OCI-LY7 (cell line): ENCODE data around the gene OR6A2. TPM values are rescaled to one million over a fixed set of nuclear protein-coding genes. Genes with fewer than 3 reads are reported as not detected.

Experiments
- BruUV-seq: library from RNA; stranded (reverse); fragments of 400-500 nt; replicated peaks from 2 replicates; lab custom pipeline; 2021; lab: Mats Ljungman, UMichigan
- CTCF ChIA-PET: fragments of 300-600 bp; sonication (Branson Sonifier 250); formaldehyde crosslinking; loops from one replicate; lab custom pipeline; 2022; ENCODE audit warnings: antibody characterized with exemption; ENCODE audit not compliant: unreplicated experiment; lab: Charles Lee
- POLR2A ChIA-PET: fragments of 300-600 bp; sonication (Branson Sonifier 250); formaldehyde crosslinking; loops from one replicate; lab custom pipeline; 2022; ENCODE audit warnings: antibody characterized with exemption; lab: Charles Lee
- DNase-seq: peaks from one replicate; pipeline ENCODE4 v3.0.0-alpha.2; 2015; ENCODE audit warnings: low spot score
- H2AFZ ChIP-seq: fragments of 200-600 bp; sonication (generic), shearing (Covaris generic); 2 replicates; pipeline ENCODE4 v1.6.1; 2014; ENCODE audit warnings: mild to moderate bottlenecking, antibody characterized with exemption, low read length, moderate library complexity
- H3K27ac ChIP-seq: fragments of 200-600 bp; sonication (generic); 2 replicates; pipeline ENCODE4 v1.5.1; 2014; ENCODE audit warnings: mixed run types, low read depth, mild to moderate bottlenecking, moderate library complexity, low read length, inconsistent platforms; ENCODE audit not compliant: poor library complexity, severe bottlenecking
- H3K36me3 ChIP-seq: fragments of 200-600 bp; sonication (generic); 2 replicates; pipeline ENCODE4 v1.6.1; 2014; ENCODE audit warnings: mild to moderate bottlenecking, antibody characterized with exemption, low read length, moderate library complexity, mixed read lengths; ENCODE audit not compliant: insufficient read depth
- H3K4me1 ChIP-seq: fragments of 200-600 bp; sonication (generic); 2 replicates; pipeline ENCODE4 v1.5.1; 2014; ENCODE audit warnings: mild to moderate bottlenecking, low read length; ENCODE audit not compliant: insufficient read depth, poor library complexity, severe bottlenecking
- H3K4me2 ChIP-seq: fragments of 200-600 bp; sonication (generic); 2 replicates; pipeline ENCODE4 v1.6.1; 2014; ENCODE audit warnings: mild to moderate bottlenecking, low read length
- H3K4me3 ChIP-seq: fragments of 200-600 bp; sonication (generic); 2 replicates; pipeline ENCODE4 v1.5.1; 2014; ENCODE audit warnings: mild to moderate bottlenecking, low read depth, low read length; ENCODE audit not compliant: poor library complexity, severe bottlenecking
- H3K79me2 ChIP-seq: fragments of 200-600 bp; sonication (generic); 2 replicates; pipeline ENCODE4 v1.6.1; 2016; ENCODE audit warnings: low read depth, mild to moderate bottlenecking, low read length, moderate library complexity, mixed read lengths; ENCODE audit not compliant: insufficient read depth
- H3K9me2 ChIP-seq: fragments of 200-600 bp; sonication (generic); 2 replicates; pipeline ENCODE4 v1.6.1; 2016; ENCODE audit warnings: mild to moderate bottlenecking, low read length, mixed read lengths; ENCODE audit not compliant: insufficient read depth
- H3K9me3 ChIP-seq: fragments of 200-600 bp; sonication (generic); 2 replicates; pipeline ENCODE4 v1.6.1; 2014; ENCODE audit warnings: mild to moderate bottlenecking, mixed run types, low read length, mixed read lengths
- H4K20me1 ChIP-seq: fragments of 200-600 bp; sonication (generic); 2 replicates; pipeline ENCODE4 v1.6.1; 2014; ENCODE audit warnings: mild to moderate bottlenecking, antibody characterized with exemption, low read length, moderate library complexity, mixed read lengths; ENCODE audit not compliant: insufficient read depth
- EZH2phosphoT487 ChIP-seq: fragments of 200-600 bp; sonication (generic); IDR thresholded peaks from 2 replicates; pipeline ENCODE4 v1.6.1; 2018; ENCODE audit warnings: low read depth, borderline replicate concordance, mild to moderate bottlenecking, mixed run types, antibody characterized with exemption, low read length, moderate library complexity, mixed read lengths
- intact Hi-C: fragments of 100-400 bp; cut with micrococcal nuclease; formaldehyde crosslinking; loops from one replicate; pipeline ENCODE4 v1.10.0; 2022; ENCODE audit not compliant: unreplicated experiment
- total RNA-seq, 2 experiments: library from RNA; depleted of rRNA in 1 of 2; stranded (reverse); fragments of >200 nt in 1 of 2; shearing (Covaris generic) in 1 of 2; gene quantifications; 2 replicates each; pipeline ENCODE4 v1.2.3, GENCODE V29; 2014 to 2022
- TF ChIP-seq, protein P1 (sequence below): fragments of 200-600 bp; sonication (generic); conservative IDR thresholded peaks from 2 replicates; pipeline ENCODE4 v1.5.1; 2014; ENCODE audit warnings: mild to moderate bottlenecking, antibody characterized with exemption, low read length, moderate library complexity, mixed read lengths

The OR6A2 gene
- total RNA-seq, 2 experiments from 2014 or later = 2.2 TPM

DNA sequence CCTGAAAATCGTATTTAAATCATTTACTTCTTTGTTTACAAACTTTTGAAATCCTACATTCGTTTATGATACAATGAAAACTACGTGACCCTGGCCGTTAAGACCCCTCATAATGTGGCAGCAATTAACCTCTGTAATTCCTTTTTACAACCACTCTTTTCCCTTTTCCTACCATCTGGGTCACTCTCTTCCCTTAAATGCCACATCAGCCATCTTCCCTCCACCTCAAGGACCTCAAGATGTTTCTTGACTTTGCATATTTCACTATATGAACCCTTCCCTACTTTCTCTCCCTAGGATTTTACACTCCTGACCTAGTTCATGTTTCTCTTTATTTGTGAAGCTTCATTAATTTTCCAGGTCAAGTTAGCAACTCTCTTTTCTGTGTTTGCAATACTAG is 54.5 kb downstream of the OR6A2 start:
- Histone ChIP-seq H2AFZ (peak overlapping the region; percentile 85; the same call in 1 of the 2 replicates), H3K4me2 (peak overlapping the region; percentile 61; the same call in 1 of the 2 replicates), H3K4me1 (peaks cover 25% of the 10 kb centered on the region), H3K36me3 (no peaks in the 10 kb centered on the region; the same call in 1 of the 2 replicates), H4K20me1 (no peaks in the 10 kb centered on the region), H3K79me2 (no peaks in the 10 kb centered on the region), H3K9me3 (peaks cover 5% of the 10 kb centered on the region; the same call in 1 of the 2 replicates), H3K4me3 (no peak overlapping the region), H3K27ac (no peak overlapping the region), H3K9me2 (no peaks in the 10 kb centered on the region; the same call in 1 of the 2 replicates)
- no TSS peak for BruUV-seq
- intact Hi-C loops = no loop called here
- ChIA-PET POLR2A (interaction anchor here (1.0 to 2.0 kb wide), 2 partner anchors 10 to 174 kb away, joined by 3 to 9 read pairs; no protein-coding TSS in a partner anchor), CTCF (interaction anchor here (2.3 kb wide), 1 partner anchor 10 kb away, joined by 12 read pairs; no protein-coding TSS in a partner anchor)
- no peak for TF ChIP-seq EZH2phosphoT487
- TF ChIP-seq, protein P1, sequence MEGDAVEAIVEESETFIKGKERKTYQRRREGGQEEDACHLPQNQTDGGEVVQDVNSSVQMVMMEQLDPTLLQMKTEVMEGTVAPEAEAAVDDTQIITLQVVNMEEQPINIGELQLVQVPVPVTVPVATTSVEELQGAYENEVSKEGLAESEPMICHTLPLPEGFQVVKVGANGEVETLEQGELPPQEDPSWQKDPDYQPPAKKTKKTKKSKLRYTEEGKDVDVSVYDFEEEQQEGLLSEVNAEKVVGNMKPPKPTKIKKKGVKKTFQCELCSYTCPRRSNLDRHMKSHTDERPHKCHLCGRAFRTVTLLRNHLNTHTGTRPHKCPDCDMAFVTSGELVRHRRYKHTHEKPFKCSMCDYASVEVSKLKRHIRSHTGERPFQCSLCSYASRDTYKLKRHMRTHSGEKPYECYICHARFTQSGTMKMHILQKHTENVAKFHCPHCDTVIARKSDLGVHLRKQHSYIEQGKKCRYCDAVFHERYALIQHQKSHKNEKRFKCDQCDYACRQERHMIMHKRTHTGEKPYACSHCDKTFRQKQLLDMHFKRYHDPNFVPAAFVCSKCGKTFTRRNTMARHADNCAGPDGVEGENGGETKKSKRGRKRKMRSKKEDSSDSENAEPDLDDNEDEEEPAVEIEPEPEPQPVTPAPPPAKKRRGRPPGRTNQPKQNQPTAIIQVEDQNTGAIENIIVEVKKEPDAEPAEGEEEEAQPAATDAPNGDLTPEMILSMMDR = no peak
- no peak for DNase-seq

DNA sequence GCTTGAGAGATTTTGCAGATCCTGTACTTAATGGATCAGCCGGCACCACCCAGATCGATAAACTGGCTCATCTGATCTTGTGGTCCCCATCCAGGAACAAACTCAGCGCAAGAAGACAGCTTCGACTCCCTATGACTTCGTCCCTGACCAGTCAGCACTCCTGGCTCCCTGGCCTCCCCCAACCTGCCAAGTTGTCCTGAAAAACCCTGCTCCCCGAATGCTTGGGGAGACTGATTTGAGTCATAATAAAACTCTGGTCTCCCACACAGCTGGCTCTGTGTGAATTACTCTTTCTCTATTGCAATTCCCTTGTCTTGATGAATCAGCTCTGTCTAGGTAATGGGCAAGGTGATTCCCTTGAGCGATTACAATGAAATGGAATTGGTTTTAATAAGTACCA is 57.2 kb downstream of the OR6A2 start:
- no peaks in the 10 kb centered on the region for H3K79me2 ChIP-seq
- H3K9me3 ChIP-seq = peaks cover 5% of the 10 kb centered on the region; the same call in 1 of the 2 replicates
- intact Hi-C loops = no loop called here
- ChIA-PET POLR2A (no interaction called here), CTCF (no interaction called here)
- no peak overlapping the region for H3K4me3 ChIP-seq
- no peaks in the 10 kb centered on the region; the same call in 1 of the 2 replicates for H3K36me3 ChIP-seq
- H3K27ac ChIP-seq = no peak overlapping the region
- BruUV-seq = no TSS peak
- no peaks in the 10 kb centered on the region for H3K9me2 ChIP-seq
- H4K20me1 ChIP-seq = no peaks in the 10 kb centered on the region
- TF ChIP-seq, protein P1 = no peak
- TF ChIP-seq EZH2phosphoT487 = no peak
- H2AFZ ChIP-seq = no peak overlapping the region
- DNase-seq = no peak
- peaks cover 25% of the 10 kb centered on the region for H3K4me1 ChIP-seq
- no peak overlapping the region for H3K4me2 ChIP-seq

Other genes starting within 250 kb of the OR6A2 start
- 26.4 and 29.4 TPM in 2 replicates for gene RRP8, start 196.1 kb downstream of the OR6A2 start, total RNA-seq (2014; rRNA removed; shearing (Covaris generic))
- gene RRP8, start 196.1 kb downstream of the OR6A2 start, total RNA-seq (2022) = 25.0 and 33.6 TPM in 2 replicates
- gene ILK, start 195.9 kb downstream of the OR6A2 start, total RNA-seq (2014; rRNA removed; shearing (Covaris generic)) = 52.0 and 64.8 TPM in 2 replicates
- 80.3 and 88.2 TPM in 2 replicates for gene ILK, start 195.9 kb downstream of the OR6A2 start, total RNA-seq (2022)
- 97.0 and 117 TPM in 2 replicates for gene TAF10, start 187.5 kb downstream of the OR6A2 start, total RNA-seq (2014; rRNA removed; shearing (Covaris generic))
- gene TAF10, start 187.5 kb downstream of the OR6A2 start, total RNA-seq (2022) = 139 and 146 TPM in 2 replicates
- 11.9 and 16.6 TPM in 2 replicates for gene TPP1, start 180.3 kb downstream of the OR6A2 start, total RNA-seq (2014; rRNA removed; shearing (Covaris generic))
- 41.1 and 45.4 TPM in 2 replicates for gene TPP1, start 180.3 kb downstream of the OR6A2 start, total RNA-seq (2022)
- 0.67 and 1.1 TPM in 2 replicates for gene DCHS1, start 143.9 kb downstream of the OR6A2 start, total RNA-seq (2014; rRNA removed; shearing (Covaris generic))
- 0.53 and 0.67 TPM in 2 replicates for gene DCHS1, start 143.9 kb downstream of the OR6A2 start, total RNA-seq (2022)
- 46.8 and 59.7 TPM in 2 replicates for gene MRPL17, start 116.3 kb downstream of the OR6A2 start, total RNA-seq (2014; rRNA removed; shearing (Covaris generic))
- 43.0 and 44.0 TPM in 2 replicates for gene MRPL17, start 116.3 kb downstream of the OR6A2 start, total RNA-seq (2022)
- 0.82 and 2.5 TPM in 2 replicates for gene OR2AG2, start 27.7 kb downstream of the OR6A2 start, total RNA-seq (2014; rRNA removed; shearing (Covaris generic))
- gene OR2AG2, start 27.7 kb downstream of the OR6A2 start, total RNA-seq (2022) = 1.7 and 1.9 TPM in 2 replicates
- gene OR2AG1, start 16.7 kb downstream of the OR6A2 start, total RNA-seq (2014; rRNA removed; shearing (Covaris generic)) = not detected in 2 replicates
- not detected in 2 replicates for gene OR2AG1, start 16.7 kb downstream of the OR6A2 start, total RNA-seq (2022)
- gene OR10A5, start 46.0 kb upstream of the OR6A2 start, total RNA-seq (2014; rRNA removed; shearing (Covaris generic)) = not detected in 2 replicates
- gene OR10A5, start 46.0 kb upstream of the OR6A2 start, total RNA-seq (2022) = not detected in 2 replicates
- not detected in 2 replicates for gene OR10A2, start 63.4 kb upstream of the OR6A2 start, total RNA-seq (2014; rRNA removed; shearing (Covaris generic))
- gene OR10A2, start 63.4 kb upstream of the OR6A2 start, total RNA-seq (2022) = not detected in 2 replicates
- gene OR10A4, start 76.9 kb upstream of the OR6A2 start, total RNA-seq (2014; rRNA removed; shearing (Covaris generic)) = not detected in 2 replicates
- gene OR10A4, start 76.9 kb upstream of the OR6A2 start, total RNA-seq (2022) = not detected in 2 replicates
- 1.3 and 1.4 TPM in 2 replicates for gene OR2D2, start 92.8 kb upstream of the OR6A2 start, total RNA-seq (2014; rRNA removed; shearing (Covaris generic))
- 3.2 and 3.3 TPM in 2 replicates for gene OR2D2, start 92.8 kb upstream of the OR6A2 start, total RNA-seq (2022)
- gene OR2D3, start 121.3 kb upstream of the OR6A2 start, total RNA-seq (2014; rRNA removed; shearing (Covaris generic)) = not detected in 2 replicates
- not detected in 2 replicates for gene OR2D3, start 121.3 kb upstream of the OR6A2 start, total RNA-seq (2022)
- gene ZNF215, start 126.7 kb upstream of the OR6A2 start, total RNA-seq (2014; rRNA removed; shearing (Covaris generic)) = 59.8 and 67.2 TPM in 2 replicates
- gene ZNF215, start 126.7 kb upstream of the OR6A2 start, total RNA-seq (2022) = 61.0 and 63.0 TPM in 2 replicates
- not detected in 2 replicates for gene ZNF214, start 220.7 kb upstream of the OR6A2 start, total RNA-seq (2014; rRNA removed; shearing (Covaris generic))
- gene ZNF214, start 220.7 kb upstream of the OR6A2 start, total RNA-seq (2022) = not detected in 2 replicates
- gene NLRP14, start 220.8 kb upstream of the OR6A2 start, total RNA-seq (2014; rRNA removed; shearing (Covaris generic)) = 3.8 and 6.4 TPM in 2 replicates
- gene NLRP14, start 220.8 kb upstream of the OR6A2 start, total RNA-seq (2022) = 6.2 and 6.4 TPM in 2 replicates